ENCODE results near the gene RDH16. TPM values are rescaled to one million over a fixed set of nuclear protein-coding genes. Genes with fewer than 3 reads are reported as not detected.

The RDH16 gene, protein sequence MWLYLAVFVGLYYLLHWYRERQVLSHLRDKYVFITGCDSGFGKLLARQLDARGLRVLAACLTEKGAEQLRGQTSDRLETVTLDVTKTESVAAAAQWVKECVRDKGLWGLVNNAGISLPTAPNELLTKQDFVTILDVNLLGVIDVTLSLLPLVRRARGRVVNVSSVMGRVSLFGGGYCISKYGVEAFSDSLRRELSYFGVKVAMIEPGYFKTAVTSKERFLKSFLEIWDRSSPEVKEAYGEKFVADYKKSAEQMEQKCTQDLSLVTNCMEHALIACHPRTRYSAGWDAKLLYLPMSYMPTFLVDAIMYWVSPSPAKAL
- 0.05 to 0.15 TPM (median 0.08 TPM) in 5 replicates for total RNA-seq (2022; extraction: Qiagen RNA extraction; ENCODE audit: low read depth)

DNA sequence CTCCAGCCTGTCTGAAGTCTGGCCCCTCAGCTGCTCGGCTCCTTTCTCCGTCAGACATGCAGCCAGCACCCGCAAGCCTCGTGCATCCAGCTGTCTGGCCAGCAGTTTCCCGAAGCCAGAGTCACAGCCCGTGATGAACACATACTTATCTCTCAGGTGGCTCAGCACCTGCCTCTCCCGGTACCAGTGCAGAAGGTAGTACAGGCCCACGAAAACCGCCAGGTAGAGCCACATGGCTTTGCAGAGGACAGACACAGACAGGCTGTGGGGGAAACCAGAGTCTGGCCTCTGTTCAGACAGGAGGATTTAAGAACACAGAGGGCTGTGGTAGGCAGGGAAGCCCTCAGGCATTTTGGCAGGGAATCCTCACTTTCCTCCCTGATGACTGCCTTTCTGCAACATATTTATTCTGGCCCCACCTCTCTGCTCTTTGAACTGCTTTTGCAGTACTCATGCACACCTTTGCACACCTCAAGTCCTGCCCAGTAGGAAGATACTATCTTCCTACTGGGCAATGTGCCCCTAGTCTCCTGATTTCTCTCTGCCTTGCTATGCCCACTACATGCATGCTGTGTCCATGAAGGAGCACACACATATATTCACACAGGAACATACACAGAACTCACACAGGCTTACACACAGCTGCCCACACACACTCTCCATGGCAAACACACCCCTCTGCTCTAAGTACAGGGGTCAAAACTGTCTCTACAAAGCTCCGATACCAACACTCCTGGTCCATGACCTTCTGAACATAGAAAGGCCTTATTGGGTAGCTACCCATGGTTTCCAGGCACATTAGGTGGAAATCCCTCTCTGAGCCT lies at the start of gene RDH16:
Gene RDH16 (minus strand): TSS at position 380 of the 824 bp plus-strand sequence. CDS start 146 bp downstream, at position 234.

DNA sequence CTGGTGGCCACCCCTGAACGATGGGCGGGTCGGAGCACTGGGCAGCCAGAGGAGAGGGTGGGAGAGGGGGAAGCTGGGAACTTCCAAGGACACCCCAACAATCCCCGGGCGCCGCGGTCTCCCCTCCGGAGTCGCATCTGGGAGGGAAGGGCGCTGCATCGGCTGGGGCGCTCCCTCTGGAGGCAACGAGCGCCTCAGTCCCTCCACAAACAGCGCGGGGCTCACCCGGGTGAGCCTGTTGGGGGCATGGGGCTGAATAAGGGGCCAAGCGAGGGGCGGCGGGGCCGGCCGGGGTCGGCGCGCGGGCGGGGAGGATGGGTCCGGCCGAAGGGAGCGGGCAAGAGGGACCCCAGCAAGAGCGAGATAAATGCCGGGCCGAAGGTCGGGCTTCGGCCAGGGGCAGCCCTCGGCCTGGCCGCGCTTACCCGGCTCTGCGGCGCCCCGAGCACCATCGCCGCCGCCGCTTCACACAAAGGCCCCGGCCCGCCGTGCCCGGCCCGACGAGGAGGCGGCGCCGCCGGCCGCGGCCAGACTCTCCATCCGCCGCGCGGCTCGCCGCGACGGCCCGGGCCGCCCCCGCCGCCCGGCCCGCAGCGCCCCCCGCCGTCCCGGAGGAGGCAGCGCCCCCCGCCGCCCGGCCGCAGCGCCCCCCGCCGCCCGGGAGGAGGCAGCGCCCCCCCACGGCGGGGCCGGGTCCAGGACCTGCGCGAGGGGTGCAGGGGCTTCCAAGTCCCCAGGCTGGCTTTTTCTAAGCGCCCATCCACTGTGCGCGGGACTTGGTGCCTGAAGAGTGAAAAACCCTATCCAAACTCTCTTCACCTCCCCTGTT lies 48.8 kb upstream of the RDH16 start, which contains the start of gene ZBTB39:
Gene ZBTB39 (minus strand): TSS at position 567 of the 829 bp plus-strand sequence. CDS start 1,629 bp downstream, outside the sequence.

DNA sequence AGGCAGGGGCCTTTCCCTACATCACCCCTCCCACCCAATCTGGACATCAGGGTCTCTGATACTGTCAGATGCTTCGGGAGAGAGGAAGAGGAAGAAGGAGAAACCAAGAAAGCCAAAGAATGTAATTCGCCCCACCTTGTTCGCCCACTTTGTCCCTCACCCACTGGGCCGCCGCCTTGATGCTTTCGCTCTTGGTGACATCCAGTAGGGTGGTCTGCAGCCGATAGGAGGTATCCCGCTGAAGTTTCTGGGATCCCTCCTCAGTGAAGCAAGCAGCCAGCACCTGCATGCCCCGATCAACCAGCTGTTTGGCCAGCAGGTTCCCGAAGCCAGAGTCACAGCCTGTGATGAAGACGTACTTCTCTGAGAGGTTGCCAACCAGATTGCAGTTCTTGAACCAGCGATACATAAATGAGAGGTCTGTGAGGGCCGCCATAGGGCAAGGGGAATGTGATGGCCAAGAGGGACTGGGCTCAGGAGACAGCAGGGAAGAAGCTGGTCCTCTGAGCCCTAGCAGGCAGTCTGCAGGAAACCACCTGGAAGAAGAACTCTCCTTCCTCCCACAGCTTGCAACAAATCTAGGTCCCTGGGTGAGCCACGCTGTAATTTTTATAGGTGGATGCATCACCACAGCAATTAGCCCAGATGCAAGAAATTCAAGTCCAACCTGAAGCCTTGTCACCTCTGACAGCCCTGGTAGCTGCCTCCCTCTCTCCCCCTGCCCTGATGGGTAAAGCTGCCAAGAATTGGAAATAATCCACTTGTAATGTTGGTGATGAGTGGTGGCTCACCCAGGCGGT lies 23.4 kb downstream of the RDH16 start, which contains the start of gene SDR9C7:
Gene SDR9C7 (minus strand): TSS at position 583 of the 800 bp plus-strand sequence. CDS start 147 bp downstream, at position 436.

Other genes starting within 250 kb of the RDH16 start
- gene NACA, start 232.3 kb downstream of the RDH16 start, total RNA-seq (2022; extraction: Qiagen RNA extraction; ENCODE audit: low read depth): 1,483 to 1,932 TPM (median 1,546 TPM) in 5 replicates
- 26.1 to 30.4 TPM (median 26.6 TPM) in 5 replicates for gene PRIM1, start 205.3 kb downstream of the RDH16 start, total RNA-seq (2022; extraction: Qiagen RNA extraction; ENCODE audit: low read depth)
- 1.1 to 1.7 TPM (median 1.3 TPM) in 5 replicates for gene HSD17B6, start 194.3 kb downstream of the RDH16 start, total RNA-seq (2022; extraction: Qiagen RNA extraction; ENCODE audit: low read depth)
- 0.05 TPM in 1 of 5 replicates, not detected in the others for gene SDR9C7, start 23.2 kb downstream of the RDH16 start, total RNA-seq (2022; extraction: Qiagen RNA extraction; ENCODE audit: low read depth)
- 4.5 to 5.8 TPM (median 5.5 TPM) in 5 replicates for gene ZBTB39, start 48.9 kb upstream of the RDH16 start, total RNA-seq (2022; extraction: Qiagen RNA extraction; ENCODE audit: low read depth)
- 0.18 to 0.31 TPM (median 0.24 TPM) in 3 of 5 replicates, not detected in the others for gene TAC3, start 58.9 kb upstream of the RDH16 start, total RNA-seq (2022; extraction: Qiagen RNA extraction; ENCODE audit: low read depth)
- gene MYO1A, start 92.5 kb upstream of the RDH16 start, total RNA-seq (2022; extraction: Qiagen RNA extraction; ENCODE audit: low read depth): 0.12 to 0.55 TPM (median 0.22 TPM) in 4 of 5 replicates, not detected in the other
- gene NEMP1, start 121.2 kb upstream of the RDH16 start, total RNA-seq (2022; extraction: Qiagen RNA extraction; ENCODE audit: low read depth): 14.5 to 18.6 TPM (median 16.8 TPM) in 5 replicates
- 15.0 to 18.4 TPM (median 17.2 TPM) in 5 replicates for gene NAB2, start 131.5 kb upstream of the RDH16 start, total RNA-seq (2022; extraction: Qiagen RNA extraction; ENCODE audit: low read depth)
- gene STAT6, start 153.8 kb upstream of the RDH16 start, total RNA-seq (2022; extraction: Qiagen RNA extraction; ENCODE audit: low read depth): 47.6 to 60.8 TPM (median 48.7 TPM) in 5 replicates
- gene LRP1, start 170.9 kb upstream of the RDH16 start, total RNA-seq (2022; extraction: Qiagen RNA extraction; ENCODE audit: low read depth): 18.5 to 27.8 TPM (median 20.2 TPM) in 5 replicates
- not detected in 5 replicates for gene LRP1-AS, start 190.0 kb upstream of the RDH16 start, total RNA-seq (2022; extraction: Qiagen RNA extraction; ENCODE audit: low read depth)

Data from A549 treated with CpdA at 1 μM for 4 hours (cell line).